Activated naive CD4-positive, alpha-beta T cell treated with Interleukin-2 at 50 U/mL for 16 hours (primary cell): ENCODE data around the gene TMEM86B.

Experiments
- DNase-seq: peaks from one replicate; pipeline ENCODE4 v3.0.0-alpha.2; 2020

The TMEM86B gene

GRCh38 chr19:55256562-55257460, 28.2 kb upstream of the TMEM86B start:
- no peak for DNase-seq

- peak; percentile 41 for DNase-seq
These were observed 27.3 kb upstream of the TMEM86B start for GRCh38 chr19:55255618-55256423.

GRCh38 chr19:55254625-55254977, 26.0 kb upstream of the TMEM86B start:
- no peak for DNase-seq

GRCh38 chr19:55253842-55254624, 25.5 kb upstream of the TMEM86B start:
- peak; percentile 64 for DNase-seq

DNA sequence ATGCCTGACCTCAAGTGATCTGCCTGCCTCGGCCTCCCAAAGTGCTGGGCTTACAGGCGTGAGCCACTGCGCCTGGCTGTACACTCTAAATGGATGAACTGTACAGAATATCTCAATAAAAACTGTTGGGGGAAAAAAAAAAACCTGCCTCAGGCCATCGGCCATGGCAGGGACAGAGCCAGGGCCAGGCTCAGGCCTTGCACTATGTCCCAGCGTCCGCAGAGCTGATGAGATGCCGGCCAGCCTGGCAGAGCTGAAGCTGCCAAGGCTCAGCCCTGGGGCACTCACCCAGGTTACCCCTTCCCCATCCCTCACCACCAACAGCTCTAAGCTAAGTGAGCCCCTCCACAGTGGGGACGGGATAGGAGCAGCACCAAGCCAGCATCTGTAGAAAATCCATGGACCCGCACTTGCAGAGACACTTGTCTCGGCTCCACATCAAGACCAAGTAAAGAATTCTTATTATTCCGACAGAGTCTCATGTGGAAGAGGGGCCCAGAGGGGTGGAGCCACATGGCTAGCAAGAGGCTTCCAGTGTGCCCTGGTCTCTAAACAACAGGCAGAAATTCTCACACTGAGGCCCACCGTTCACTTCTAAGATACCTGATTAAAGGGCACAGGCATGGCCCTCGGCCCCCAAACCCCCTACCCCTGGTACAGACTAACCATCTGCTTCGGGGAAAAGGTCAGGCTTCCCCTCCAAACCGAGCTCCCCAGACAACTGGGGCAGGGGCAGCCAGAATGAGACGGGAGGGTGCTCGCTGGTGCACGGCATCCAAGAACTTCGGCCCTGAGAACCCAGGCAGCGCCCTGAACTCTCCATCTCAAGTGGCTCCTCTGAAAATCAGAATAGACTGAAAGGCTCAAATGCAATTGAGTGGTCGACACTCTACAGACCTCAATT, 24.4 kb upstream of the TMEM86B start:
- no peak for DNase-seq

DNA sequence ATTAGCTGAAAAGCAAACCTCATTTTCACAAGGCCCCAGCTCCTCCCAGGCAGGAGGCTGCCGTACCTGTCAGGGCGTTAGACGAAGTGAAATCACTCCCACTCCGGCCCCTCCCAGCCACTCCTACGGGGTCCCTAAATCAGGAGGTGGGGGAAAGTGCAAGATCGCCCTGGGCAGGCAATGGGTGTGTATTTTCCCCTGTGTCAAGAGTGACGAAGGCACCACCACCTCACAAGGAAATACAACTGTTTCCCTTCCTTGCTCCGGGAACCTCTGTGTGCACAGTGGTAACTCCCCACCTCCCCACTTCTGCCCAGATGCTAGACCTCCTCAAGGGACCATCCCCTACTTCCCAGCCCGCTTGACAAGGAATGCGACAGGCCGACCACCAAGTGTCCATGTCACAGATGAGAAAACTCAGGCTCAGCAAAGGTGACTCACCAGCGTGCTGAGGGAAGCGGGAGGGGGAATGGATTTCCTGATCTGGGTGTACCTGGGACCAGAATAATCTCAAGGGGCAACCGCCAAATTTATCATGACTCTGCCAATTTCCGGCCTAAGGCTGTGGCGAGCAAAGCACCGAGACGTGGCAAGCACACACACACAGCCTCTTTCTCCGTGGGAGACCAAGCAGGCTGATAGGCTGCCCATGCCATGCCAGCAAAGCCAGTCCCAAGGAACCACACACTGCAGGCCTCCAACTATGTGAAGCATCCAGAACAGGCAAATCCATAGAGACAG, 22.9 kb upstream of the TMEM86B start:
- peak; percentile 54 for DNase-seq

GRCh38 chr19:55250262-55251036, 21.9 kb upstream of the TMEM86B start:
- no peak for DNase-seq

DNA sequence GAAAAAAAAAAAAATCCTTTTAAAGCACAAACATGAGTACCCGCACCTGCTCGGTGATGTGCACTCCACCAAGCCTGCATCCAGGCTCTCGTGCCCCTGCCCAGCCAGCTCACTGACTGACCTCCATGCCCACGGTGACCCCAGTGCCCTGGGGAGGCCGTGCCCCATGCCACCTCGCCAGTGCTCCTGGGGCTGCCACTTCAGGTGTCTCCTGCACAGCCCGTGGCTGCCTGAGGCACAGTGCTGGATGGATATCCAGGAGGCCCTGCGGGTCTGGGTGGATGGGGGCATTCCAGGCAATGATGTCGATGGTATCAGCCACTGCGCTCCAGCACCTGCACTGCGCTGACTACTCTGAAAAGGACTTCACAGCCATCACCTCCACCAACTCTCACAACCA, 21.3 kb upstream of the TMEM86B start:
- no peak for DNase-seq

GRCh38 chr19:55248704-55249103, 20.1 kb upstream of the TMEM86B start:
- no peak for DNase-seq

- DNase-seq, result no peak
These were observed 19.7 kb upstream of the TMEM86B start for GRCh38 chr19:55248166-55248675.

- no peak for DNase-seq
These were observed 19.1 kb upstream of the TMEM86B start for GRCh38 chr19:55247621-55248099.

DNA sequence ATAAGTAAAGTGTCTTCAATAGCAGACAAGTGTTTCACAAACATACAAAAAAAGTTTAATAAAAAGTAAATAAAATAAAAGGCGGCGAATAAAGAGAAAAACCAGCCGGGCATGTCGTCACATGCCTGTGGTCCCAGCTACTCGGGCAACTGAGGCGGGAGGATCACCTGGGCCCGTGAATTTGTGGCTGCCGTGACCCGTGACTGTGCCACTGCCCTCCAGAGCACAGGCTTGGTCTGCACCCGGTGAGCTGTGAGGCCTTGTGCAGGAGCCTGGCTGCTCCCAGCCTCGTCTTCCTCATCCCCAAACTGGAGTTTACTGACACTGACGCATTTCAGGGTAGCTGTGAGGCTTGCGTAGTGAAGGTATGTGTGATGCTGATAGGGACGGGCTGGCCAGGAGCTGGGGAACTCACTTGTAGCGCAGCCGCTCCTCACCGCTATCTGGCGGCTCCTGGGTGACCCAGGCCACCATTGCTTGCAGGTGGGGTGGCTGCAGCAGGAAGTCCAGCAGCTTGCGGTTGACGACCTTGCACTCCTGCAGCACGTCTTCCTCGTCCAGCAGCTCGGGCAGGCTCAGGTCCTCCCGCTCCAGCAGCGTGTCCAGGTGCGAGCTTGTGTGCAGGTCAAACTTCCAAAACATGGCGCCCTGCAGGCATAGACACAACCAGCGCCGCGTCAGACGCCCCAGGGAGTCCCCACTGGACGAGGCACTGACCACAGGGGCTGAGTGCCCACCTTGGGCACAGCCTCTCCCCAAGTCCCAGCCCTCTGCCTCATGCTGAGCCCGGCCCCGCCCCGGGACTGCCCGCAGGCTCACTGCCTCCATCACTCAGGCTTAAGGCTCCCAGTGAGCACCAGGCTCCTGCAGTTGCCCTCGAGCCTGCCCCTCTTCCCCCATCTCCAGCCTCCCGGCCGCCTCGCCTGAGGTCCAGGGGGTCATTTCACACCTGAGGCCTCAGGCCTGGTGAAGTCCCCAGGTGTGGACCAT, 18.2 kb upstream of the TMEM86B start:
- DNase-seq, result no peak

GRCh38 chr19:55245236-55245904, 16.8 kb upstream of the TMEM86B start:
- no peak for DNase-seq

GRCh38 chr19:55244004-55244680, 15.6 kb upstream of the TMEM86B start:
- DNase-seq, result no peak

- no peak for DNase-seq
These were observed 14.0 kb upstream of the TMEM86B start for GRCh38 chr19:55242517-55242916.

DNA sequence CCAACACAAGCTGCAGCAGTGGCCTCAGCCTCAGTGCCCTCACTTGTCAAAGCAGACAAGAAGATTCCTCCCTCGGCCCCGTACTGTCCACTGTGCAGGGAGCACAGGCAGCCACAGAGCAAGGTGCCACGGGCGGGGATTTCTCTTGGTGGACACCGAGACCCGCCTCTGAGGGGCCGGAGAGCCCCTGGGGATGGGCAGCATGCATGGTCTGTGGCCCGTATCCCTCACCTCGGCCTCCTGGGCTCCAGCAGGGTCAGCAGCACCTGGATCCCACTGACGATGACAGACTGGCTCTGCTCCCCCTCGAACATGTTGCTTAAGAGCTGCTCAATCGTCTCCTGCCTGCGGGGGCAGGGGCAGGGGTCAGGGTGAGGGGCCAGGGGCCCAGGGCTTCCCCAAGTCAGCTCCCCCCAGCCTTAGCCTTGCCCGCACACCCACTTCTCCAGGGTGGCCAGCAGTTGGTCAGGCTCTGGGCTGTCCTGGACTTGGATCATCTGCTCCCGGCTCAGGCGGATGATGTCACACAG, 13.4 kb upstream of the TMEM86B start:
- DNase-seq, result no peak

GRCh38 chr19:55241143-55241934, 12.8 kb upstream of the TMEM86B start:
- no peak for DNase-seq
